ENCODE measurements around the gene TEDC1. TPM values are rescaled to one million over a fixed set of nuclear protein-coding genes. Genes with fewer than 3 reads are reported as not detected.

TEDC1 gene
- total and polyA plus RNA-seq, 5 experiments from 2014 or later, result 7.2 to 25.0 (median 10.1) TPM

DNA sequence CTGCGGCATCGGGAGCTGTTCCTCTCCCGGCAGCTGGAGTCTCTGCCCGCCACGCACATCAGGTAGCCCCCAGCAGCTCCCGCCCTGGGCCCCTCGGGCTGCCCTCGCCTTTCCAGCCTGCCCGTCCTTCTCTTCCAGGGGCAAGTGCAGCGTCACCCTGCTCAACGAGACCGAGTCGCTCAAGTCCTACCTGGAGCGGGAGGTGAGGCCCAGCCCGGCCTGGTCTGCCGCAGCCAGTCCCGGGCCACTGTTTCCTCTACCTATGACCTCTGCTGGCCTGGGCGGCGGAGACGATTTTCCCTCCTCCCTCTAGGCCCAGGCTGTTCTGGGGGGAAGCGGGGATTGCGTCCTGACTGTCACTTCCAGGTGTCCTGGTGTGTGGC is 40.9 kb upstream of the TEDC1 start:
- H3K4me1 Mint-ChIP-seq, result peaks cover 0 to 4% (median 0%) of the 10 kb centered on the region in 4 donors
- DNase-seq (peak in 1 of 10 donors; percentile 58), ATAC-seq (no peak)
- H3K36me3 Mint-ChIP-seq, result peaks cover 0 to 29% (median 0%) of the 10 kb centered on the region in 3 donors
- H3K9me3 Mint-ChIP-seq, result no peaks in the 10 kb centered on the region
- no peak overlapping the region for H3K4me3 Mint-ChIP-seq
- POLR2A ChIA-PET, result interaction anchor here (1.1 kb wide), 1 partner anchor 40 kb away, joined by 6 read pairs; no protein-coding TSS in a partner anchor
- no peak overlapping the region for H3K27ac Mint-ChIP-seq
- no peaks in the 10 kb centered on the region for H3K27me3 Mint-ChIP-seq

- H3K4me1 Mint-ChIP-seq, result peaks cover 0 to 6% (median 1%) of the 10 kb centered on the region in 4 donors
- H3K4me3 Mint-ChIP-seq, result no peak overlapping the region
- H3K27me3 Mint-ChIP-seq, result no peaks in the 10 kb centered on the region
- no peak for ATAC-seq
- H3K36me3 Mint-ChIP-seq, result peaks cover 0 to 35% (median 0%) of the 10 kb centered on the region in 3 donors
- H3K9me3 Mint-ChIP-seq, result no peaks in the 10 kb centered on the region
- POLR2A ChIA-PET, result interaction anchor here (1.1 to 1.5 kb wide), 2 partner anchors 39 to 41 kb away, joined by 3 to 6 read pairs; no protein-coding TSS in a partner anchor
- DNase-seq, result peak in 1 of 10 donors; percentile 50
- H3K27ac Mint-ChIP-seq, result peak overlapping the region in 1 of 10 donors; percentile 40
Observed at GRCh38 chr14:105450864-105451720, 40.0 kb upstream of the TEDC1 start.

GRCh38 chr14:105452963-105453362 is 38.1 kb upstream of the TEDC1 start:
- H3K27me3 Mint-ChIP-seq, result no peaks in the 10 kb centered on the region
- peaks cover 0 to 6% (median 1%) of the 10 kb centered on the region in 4 donors for H3K4me1 Mint-ChIP-seq
- POLR2A ChIA-PET, result interaction anchor here (1.3 kb wide), 1 partner anchor 28 kb away, joined by 7 read pairs; no protein-coding TSS in a partner anchor

GRCh38 chr14:105453847-105454246 is 37.2 kb upstream of the TEDC1 start:
- Mint-ChIP-seq H3K4me3 (no peak overlapping the region), H3K27me3 (no peaks in the 10 kb centered on the region), H3K27ac (no peak overlapping the region), H3K4me1 (peaks cover 0 to 6% (median 1%) of the 10 kb centered on the region in 4 donors), H3K36me3 (peaks cover 0 to 35% (median 0%) of the 10 kb centered on the region in 3 donors), H3K9me3 (no peaks in the 10 kb centered on the region)
- ATAC-seq (no peak), DNase-seq (no peak)
- POLR2A ChIA-PET, result no interaction called here

More at GRCh38 chr14:105452963-105453362, 38.1 kb upstream of the TEDC1 start:
- no peaks in the 10 kb centered on the region for H3K9me3 Mint-ChIP-seq
- no peak overlapping the region for H3K4me3 Mint-ChIP-seq
- no peak overlapping the region for H3K27ac Mint-ChIP-seq
- ATAC-seq (no peak), DNase-seq (no peak)
- peaks cover 0 to 35% (median 0%) of the 10 kb centered on the region in 3 donors for H3K36me3 Mint-ChIP-seq

- H3K4me1 Mint-ChIP-seq, result peaks cover 0 to 6% (median 1%) of the 10 kb centered on the region in 4 donors
- no peaks in the 10 kb centered on the region for H3K9me3 Mint-ChIP-seq
- H3K27ac Mint-ChIP-seq, result no peak overlapping the region
- POLR2A ChIA-PET, result no interaction called here
- no peaks in the 10 kb centered on the region for H3K27me3 Mint-ChIP-seq
- H3K36me3 Mint-ChIP-seq, result peaks cover 0 to 35% (median 0%) of the 10 kb centered on the region in 3 donors
- no peak overlapping the region for H3K4me3 Mint-ChIP-seq
- DNase-seq (no peak), ATAC-seq (no peak)
Observed at GRCh38 chr14:105455086-105455640, 35.9 kb upstream of the TEDC1 start.

- Mint-ChIP-seq H3K9me3 (no peaks in the 10 kb centered on the region), H3K36me3 (peaks cover 0 to 36% (median 1%) of the 10 kb centered on the region in 3 donors), H3K27me3 (no peaks in the 10 kb centered on the region), H3K4me1 (peaks cover 0 to 6% (median 1%) of the 10 kb centered on the region in 4 donors), H3K4me3 (no peak overlapping the region), H3K27ac (no peak overlapping the region)
- ATAC-seq (no peak), DNase-seq (peak in 1 of 10 donors; percentile 53)
- POLR2A ChIA-PET, result no interaction called here
Observed at GRCh38 chr14:105455766-105456660, 35.0 kb upstream of the TEDC1 start.

- Mint-ChIP-seq H3K9me3 (no peaks in the 10 kb centered on the region), H3K27ac (no peak overlapping the region), H3K27me3 (no peaks in the 10 kb centered on the region), H3K4me1 (peaks cover 0 to 6% (median 1%) of the 10 kb centered on the region in 4 donors), H3K4me3 (no peak overlapping the region), H3K36me3 (peaks cover 0 to 37% (median 1%) of the 10 kb centered on the region in 3 donors)
- DNase-seq, result peak in 1 of 10 donors; percentile 62
- no peak for ATAC-seq
- POLR2A ChIA-PET, result no interaction called here
Observed at GRCh38 chr14:105456736-105457617, 34.1 kb upstream of the TEDC1 start.

DNA sequence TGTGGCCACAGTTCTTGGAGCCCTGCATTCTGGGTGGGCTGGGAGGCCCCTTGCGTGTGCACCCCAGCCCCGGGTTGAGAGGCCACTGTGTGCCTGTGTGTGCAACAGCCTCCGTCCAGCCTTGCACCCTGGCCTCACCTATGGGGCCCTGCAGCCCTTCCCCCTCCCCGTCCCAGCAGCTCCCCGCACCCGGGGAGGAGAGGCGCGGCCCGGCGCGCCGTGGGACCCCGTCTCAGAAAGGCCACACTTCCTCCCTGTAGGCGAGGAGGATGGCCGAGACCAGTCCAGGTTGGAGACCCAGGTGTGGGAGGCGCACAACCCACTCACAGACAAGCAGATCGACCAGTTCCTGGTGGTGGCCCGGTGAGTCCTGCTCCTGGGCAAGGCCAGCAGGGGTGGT is 33.0 kb upstream of the TEDC1 start:
- ATAC-seq (no peak), DNase-seq (no peak)
- no peaks in the 10 kb centered on the region for H3K27me3 Mint-ChIP-seq
- H3K36me3 Mint-ChIP-seq, result peaks cover 0 to 32% (median 1%) of the 10 kb centered on the region in 3 donors
- H3K4me3 Mint-ChIP-seq, result no peak overlapping the region
- H3K4me1 Mint-ChIP-seq, result peaks cover 0 to 4% (median 1%) of the 10 kb centered on the region in 4 donors
- POLR2A ChIA-PET, result no interaction called here
- no peak overlapping the region for H3K27ac Mint-ChIP-seq
- no peaks in the 10 kb centered on the region for H3K9me3 Mint-ChIP-seq

DNA sequence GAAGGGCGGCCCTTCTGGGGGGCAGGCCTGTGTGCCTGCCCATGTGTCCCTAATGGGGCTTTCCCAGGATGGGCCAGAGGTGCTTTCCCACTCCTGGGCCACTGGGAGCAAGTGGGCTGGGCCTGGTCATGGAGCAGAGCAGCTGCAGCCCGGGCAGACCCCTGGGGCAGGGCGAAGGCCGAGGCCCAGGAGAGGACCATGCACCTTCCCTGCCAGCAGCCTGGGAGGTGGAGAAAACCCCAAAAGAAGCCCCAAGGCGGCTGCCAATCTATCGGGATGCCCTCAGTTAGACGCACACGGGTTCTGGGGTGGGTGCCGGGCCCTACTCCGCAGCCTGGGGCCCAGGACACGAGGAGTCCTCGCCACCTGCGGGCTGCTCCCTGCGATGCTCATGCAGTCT is 32.5 kb upstream of the TEDC1 start:
- POLR2A ChIA-PET, result no interaction called here
- DNase-seq (no peak), ATAC-seq (no peak)
- no peak overlapping the region for H3K4me3 Mint-ChIP-seq
- peaks cover 0 to 4% (median 1%) of the 10 kb centered on the region in 4 donors for H3K4me1 Mint-ChIP-seq
- no peak overlapping the region for H3K27ac Mint-ChIP-seq
- peaks cover 0 to 31% (median 1%) of the 10 kb centered on the region in 3 donors for H3K36me3 Mint-ChIP-seq
- no peaks in the 10 kb centered on the region for H3K27me3 Mint-ChIP-seq
- no peaks in the 10 kb centered on the region for H3K9me3 Mint-ChIP-seq

DNA sequence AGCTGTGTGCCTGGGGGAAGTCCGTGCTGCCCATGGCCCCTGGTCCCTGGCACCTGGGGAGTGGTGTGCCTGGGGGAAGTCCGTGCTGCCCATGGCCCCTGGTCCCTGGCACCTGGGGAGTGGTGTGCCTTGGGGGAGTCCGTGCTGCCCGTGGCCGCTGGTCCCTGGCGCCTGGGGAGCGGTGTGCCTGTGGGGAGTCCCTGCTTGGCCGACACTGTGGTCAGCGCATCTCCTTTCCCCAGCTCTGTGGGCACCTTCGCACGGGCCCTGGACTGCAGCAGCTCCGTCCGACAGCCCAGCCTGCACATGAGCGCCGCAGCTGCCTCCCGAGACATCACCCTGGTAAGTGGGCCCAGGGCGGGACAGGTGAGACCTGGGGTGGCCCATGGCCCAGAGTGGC is 30.9 kb upstream of the TEDC1 start:
- POLR2A ChIA-PET, result no interaction called here
- ATAC-seq, result no peak
- Mint-ChIP-seq H3K27me3 (no peaks in the 10 kb centered on the region), H3K27ac (no peak overlapping the region), H3K36me3 (peaks cover 0 to 20% (median 1%) of the 10 kb centered on the region in 3 donors), H3K4me3 (no peak overlapping the region), H3K9me3 (no peaks in the 10 kb centered on the region), H3K4me1 (peaks cover 0 to 4% (median 1%) of the 10 kb centered on the region in 4 donors)
- no peak for DNase-seq

GRCh38 chr14:105460616-105461015 is 30.4 kb upstream of the TEDC1 start:
- no peaks in the 10 kb centered on the region for H3K27me3 Mint-ChIP-seq
- peaks cover 0 to 1% (median under 1%) of the 10 kb centered on the region in 4 donors for H3K4me1 Mint-ChIP-seq
- H3K36me3 Mint-ChIP-seq, result peaks cover 0 to 15% (median 1%) of the 10 kb centered on the region in 3 donors
- ATAC-seq (no peak), DNase-seq (no peak)
- POLR2A ChIA-PET, result no interaction called here
- no peak overlapping the region for H3K4me3 Mint-ChIP-seq
- no peak overlapping the region for H3K27ac Mint-ChIP-seq
- H3K9me3 Mint-ChIP-seq, result no peaks in the 10 kb centered on the region
